Measurements from ENCODE around the gene ARHGAP23. TPM values are rescaled to one million over a fixed set of nuclear protein-coding genes. Genes with fewer than 3 reads are reported as not detected.
"Not testable (repeated sequence)": the region's sequence is repeated elsewhere in the genome, so short reads cannot be mapped to it uniquely, and the experiment has no call there.

The ARHGAP23 gene
- polyA plus RNA-seq, 1 donor from 2014 or later: 1.6 TPM

DNA sequence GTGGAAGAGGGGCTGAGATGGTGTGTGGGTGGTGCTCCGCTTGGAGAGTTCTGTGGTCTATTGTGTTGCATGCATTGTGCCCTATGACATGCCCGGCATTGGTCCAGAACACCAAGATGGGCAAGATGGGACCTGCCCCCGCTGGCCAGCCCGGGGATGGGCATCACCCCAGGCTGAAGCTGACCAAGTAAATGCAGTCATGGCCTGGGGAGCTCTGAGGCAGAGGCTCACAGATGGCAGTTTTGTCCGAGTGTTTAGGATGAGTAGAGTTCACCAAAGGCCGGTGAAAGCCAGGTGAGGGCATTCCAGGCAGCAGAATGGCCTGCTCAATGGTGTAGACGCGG lies 54.4 kb downstream of the ARHGAP23 start:
- H3K27ac ChIP-seq (ENCODE audit: low read length); H4K20me1 ChIP-seq (ENCODE audit: insufficient read depth); H3K9ac ChIP-seq (ENCODE audit: low read length); H2AFZ ChIP-seq (ENCODE audit: low read depth, low read length); H3K79me2 ChIP-seq (replicated peaks; ENCODE audit: insufficient read depth, low read length); H3K27me3 ChIP-seq (ENCODE audit: insufficient read depth, low read depth, low read length); H3F3A ChIP-seq (ENCODE audit: insufficient read depth, low read length, poor library complexity, severe bottlenecking); H3K9me3 ChIP-seq (ENCODE audit: low read length); H3K4me2 ChIP-seq (ENCODE audit: low read length); H3K36me3 ChIP-seq (ENCODE audit: insufficient read depth, low read length); H3K9me2 ChIP-seq (ENCODE audit: insufficient read depth, low read length); H3K4me3 ChIP-seq (ENCODE audit: low read length): not testable (repeated sequence)

DNA sequence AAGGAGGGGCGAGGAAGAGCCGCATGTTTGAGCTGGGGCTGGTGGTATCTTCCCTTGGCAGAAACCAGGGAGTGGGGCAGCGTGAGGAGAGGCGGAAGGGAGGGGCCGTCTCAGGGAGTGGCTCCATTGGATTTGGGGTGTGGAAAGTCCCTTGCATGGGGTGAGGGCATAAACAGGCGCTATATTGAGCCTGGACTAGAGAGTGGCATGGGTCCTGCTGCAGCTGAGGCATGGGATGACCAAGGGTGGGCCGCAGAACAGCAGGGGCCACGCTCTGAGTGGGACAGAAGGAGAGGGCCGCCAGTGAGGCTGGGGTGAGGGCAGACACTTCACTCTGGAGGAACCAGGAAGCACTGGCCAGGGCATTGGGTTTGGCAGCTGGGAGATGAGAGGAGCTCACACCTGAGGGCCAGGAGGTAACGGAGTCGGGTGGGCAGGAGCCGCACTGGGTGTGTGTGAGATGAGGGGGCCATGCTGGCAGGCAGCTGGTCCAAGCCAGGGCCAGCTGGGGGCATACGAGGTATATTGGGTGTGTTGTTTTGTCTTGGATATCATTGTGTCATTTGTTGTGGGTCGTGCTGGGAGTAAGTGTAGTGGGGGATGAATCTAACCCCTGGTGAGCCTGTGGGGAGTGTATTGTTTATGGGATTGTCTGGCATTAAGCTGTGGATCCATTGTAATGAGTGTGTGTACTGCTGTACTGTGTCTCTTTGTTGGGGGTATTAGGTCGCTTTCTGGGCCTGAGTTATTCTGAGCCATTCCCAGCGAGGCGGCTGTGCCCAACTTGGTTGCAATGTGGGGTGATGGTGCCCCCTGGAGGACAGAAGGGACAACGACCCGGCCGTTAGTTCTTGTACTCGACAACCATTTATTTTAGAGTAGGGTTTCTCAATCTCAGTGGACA lies 56.2 kb downstream of the ARHGAP23 start:
- H4K20me1 ChIP-seq (ENCODE audit: insufficient read depth); H2AFZ ChIP-seq (ENCODE audit: low read depth, low read length); H3K9me2 ChIP-seq (ENCODE audit: insufficient read depth, low read length); H3K27ac ChIP-seq (ENCODE audit: low read length); H3K79me2 ChIP-seq (replicated peaks; ENCODE audit: insufficient read depth, low read length); H3F3A ChIP-seq (ENCODE audit: insufficient read depth, low read length, poor library complexity, severe bottlenecking); H3K9ac ChIP-seq (ENCODE audit: low read length); H3K4me3 ChIP-seq (ENCODE audit: low read length); H3K9me3 ChIP-seq (ENCODE audit: low read length); H3K4me2 ChIP-seq (ENCODE audit: low read length); H3K36me3 ChIP-seq (ENCODE audit: insufficient read depth, low read length); H3K27me3 ChIP-seq (ENCODE audit: insufficient read depth, low read depth, low read length): not testable (repeated sequence)
- TF ChIP-seq RAD21 (conservative IDR thresholded peaks at IDR 0.05) (peak; percentile 78), SMC3 (conservative IDR thresholded peaks at IDR 0.05; ENCODE audit: poor library complexity) (peak; percentile 79)
- TF ChIP-seq, protein P1, sequence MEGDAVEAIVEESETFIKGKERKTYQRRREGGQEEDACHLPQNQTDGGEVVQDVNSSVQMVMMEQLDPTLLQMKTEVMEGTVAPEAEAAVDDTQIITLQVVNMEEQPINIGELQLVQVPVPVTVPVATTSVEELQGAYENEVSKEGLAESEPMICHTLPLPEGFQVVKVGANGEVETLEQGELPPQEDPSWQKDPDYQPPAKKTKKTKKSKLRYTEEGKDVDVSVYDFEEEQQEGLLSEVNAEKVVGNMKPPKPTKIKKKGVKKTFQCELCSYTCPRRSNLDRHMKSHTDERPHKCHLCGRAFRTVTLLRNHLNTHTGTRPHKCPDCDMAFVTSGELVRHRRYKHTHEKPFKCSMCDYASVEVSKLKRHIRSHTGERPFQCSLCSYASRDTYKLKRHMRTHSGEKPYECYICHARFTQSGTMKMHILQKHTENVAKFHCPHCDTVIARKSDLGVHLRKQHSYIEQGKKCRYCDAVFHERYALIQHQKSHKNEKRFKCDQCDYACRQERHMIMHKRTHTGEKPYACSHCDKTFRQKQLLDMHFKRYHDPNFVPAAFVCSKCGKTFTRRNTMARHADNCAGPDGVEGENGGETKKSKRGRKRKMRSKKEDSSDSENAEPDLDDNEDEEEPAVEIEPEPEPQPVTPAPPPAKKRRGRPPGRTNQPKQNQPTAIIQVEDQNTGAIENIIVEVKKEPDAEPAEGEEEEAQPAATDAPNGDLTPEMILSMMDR (IDR thresholded peaks at IDR 0.05; ENCODE audit: poor library complexity, severe bottlenecking): peak; percentile 83

GRCh38 chr17:38485146-38485468 lies 56.8 kb downstream of the ARHGAP23 start:
- Histone ChIP-seq H3K9me2 (ENCODE audit: insufficient read depth, low read length) (no peaks in the 10 kb centered on the region), H3K79me2 (replicated peaks; ENCODE audit: insufficient read depth, low read length) (no peaks in the 10 kb centered on the region), H3K27ac (ENCODE audit: low read length) (no peak overlapping the region), H4K20me1 (ENCODE audit: insufficient read depth) (no peaks in the 10 kb centered on the region), H3K4me3 (ENCODE audit: low read length) (no peak overlapping the region), H3F3A (ENCODE audit: insufficient read depth, low read length, poor library complexity, severe bottlenecking) (no peaks in the 10 kb centered on the region), H3K9me3 (ENCODE audit: low read length) (no peaks in the 10 kb centered on the region), H2AFZ (ENCODE audit: low read depth, low read length) (no peak overlapping the region), H3K36me3 (ENCODE audit: insufficient read depth, low read length) (no peaks in the 10 kb centered on the region), H3K9ac (ENCODE audit: low read length) (no peak overlapping the region), H3K4me2 (ENCODE audit: low read length) (no peak overlapping the region), H3K27me3 (ENCODE audit: insufficient read depth, low read depth, low read length) (no peaks in the 10 kb centered on the region)
- TF ChIP-seq SMC3 (conservative IDR thresholded peaks at IDR 0.05; ENCODE audit: poor library complexity): peak; percentile 10
- TF ChIP-seq, protein P2, sequence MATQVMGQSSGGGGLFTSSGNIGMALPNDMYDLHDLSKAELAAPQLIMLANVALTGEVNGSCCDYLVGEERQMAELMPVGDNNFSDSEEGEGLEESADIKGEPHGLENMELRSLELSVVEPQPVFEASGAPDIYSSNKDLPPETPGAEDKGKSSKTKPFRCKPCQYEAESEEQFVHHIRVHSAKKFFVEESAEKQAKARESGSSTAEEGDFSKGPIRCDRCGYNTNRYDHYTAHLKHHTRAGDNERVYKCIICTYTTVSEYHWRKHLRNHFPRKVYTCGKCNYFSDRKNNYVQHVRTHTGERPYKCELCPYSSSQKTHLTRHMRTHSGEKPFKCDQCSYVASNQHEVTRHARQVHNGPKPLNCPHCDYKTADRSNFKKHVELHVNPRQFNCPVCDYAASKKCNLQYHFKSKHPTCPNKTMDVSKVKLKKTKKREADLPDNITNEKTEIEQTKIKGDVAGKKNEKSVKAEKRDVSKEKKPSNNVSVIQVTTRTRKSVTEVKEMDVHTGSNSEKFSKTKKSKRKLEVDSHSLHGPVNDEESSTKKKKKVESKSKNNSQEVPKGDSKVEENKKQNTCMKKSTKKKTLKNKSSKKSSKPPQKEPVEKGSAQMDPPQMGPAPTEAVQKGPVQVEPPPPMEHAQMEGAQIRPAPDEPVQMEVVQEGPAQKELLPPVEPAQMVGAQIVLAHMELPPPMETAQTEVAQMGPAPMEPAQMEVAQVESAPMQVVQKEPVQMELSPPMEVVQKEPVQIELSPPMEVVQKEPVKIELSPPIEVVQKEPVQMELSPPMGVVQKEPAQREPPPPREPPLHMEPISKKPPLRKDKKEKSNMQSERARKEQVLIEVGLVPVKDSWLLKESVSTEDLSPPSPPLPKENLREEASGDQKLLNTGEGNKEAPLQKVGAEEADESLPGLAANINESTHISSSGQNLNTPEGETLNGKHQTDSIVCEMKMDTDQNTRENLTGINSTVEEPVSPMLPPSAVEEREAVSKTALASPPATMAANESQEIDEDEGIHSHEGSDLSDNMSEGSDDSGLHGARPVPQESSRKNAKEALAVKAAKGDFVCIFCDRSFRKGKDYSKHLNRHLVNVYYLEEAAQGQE (IDR thresholded peaks at IDR 0.05; ENCODE audit: borderline replicate concordance): no peak

GRCh38 chr17:38485681-38486298 lies 57.5 kb downstream of the ARHGAP23 start:
- not testable (repeated sequence) for H3K4me3 ChIP-seq (ENCODE audit: low read length); H3K4me2 ChIP-seq (ENCODE audit: low read length); H4K20me1 ChIP-seq (ENCODE audit: insufficient read depth); H3K9ac ChIP-seq (ENCODE audit: low read length); H2AFZ ChIP-seq (ENCODE audit: low read depth, low read length); H3K9me2 ChIP-seq (ENCODE audit: insufficient read depth, low read length); H3K27me3 ChIP-seq (ENCODE audit: insufficient read depth, low read depth, low read length); H3K36me3 ChIP-seq (ENCODE audit: insufficient read depth, low read length); H3K9me3 ChIP-seq (ENCODE audit: low read length); H3K27ac ChIP-seq (ENCODE audit: low read length); H3F3A ChIP-seq (ENCODE audit: insufficient read depth, low read length, poor library complexity, severe bottlenecking); H3K79me2 ChIP-seq (replicated peaks; ENCODE audit: insufficient read depth, low read length)

DNA sequence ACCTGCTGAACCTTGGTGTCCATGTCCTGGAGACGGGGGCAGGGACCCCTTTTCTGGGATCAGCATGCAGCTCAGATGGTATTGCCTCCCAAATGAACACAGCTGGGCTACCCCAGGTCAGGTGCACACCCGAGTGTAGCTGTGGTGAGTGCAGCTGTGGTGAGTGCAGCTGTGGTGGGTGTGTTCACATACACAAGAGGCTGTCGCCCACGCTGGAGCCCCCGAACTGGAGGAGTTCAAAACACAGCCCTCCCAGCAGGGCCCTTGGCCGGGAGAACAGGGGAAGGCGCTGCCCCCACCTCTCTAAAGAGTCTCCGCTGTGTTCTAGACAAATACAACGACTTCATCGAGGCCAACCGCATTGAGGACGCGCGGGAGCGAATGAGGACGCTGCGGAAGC lies 61.5 kb downstream of the ARHGAP23 start:
- not testable (repeated sequence) for H4K20me1 ChIP-seq (ENCODE audit: insufficient read depth); H2AFZ ChIP-seq (ENCODE audit: low read depth, low read length); H3K9ac ChIP-seq (ENCODE audit: low read length); H3K9me2 ChIP-seq (ENCODE audit: insufficient read depth, low read length); H3K27me3 ChIP-seq (ENCODE audit: insufficient read depth, low read depth, low read length); H3K9me3 ChIP-seq (ENCODE audit: low read length); H3K36me3 ChIP-seq (ENCODE audit: insufficient read depth, low read length); H3K79me2 ChIP-seq (replicated peaks; ENCODE audit: insufficient read depth, low read length); H3K4me2 ChIP-seq (ENCODE audit: low read length); H3F3A ChIP-seq (ENCODE audit: insufficient read depth, low read length, poor library complexity, severe bottlenecking); H3K4me3 ChIP-seq (ENCODE audit: low read length); H3K27ac ChIP-seq (ENCODE audit: low read length)

Measured in neural cell (in vitro differentiated cells).